ENCODE measurements around the gene INPP4B.

Gene INPP4B

DNA sequence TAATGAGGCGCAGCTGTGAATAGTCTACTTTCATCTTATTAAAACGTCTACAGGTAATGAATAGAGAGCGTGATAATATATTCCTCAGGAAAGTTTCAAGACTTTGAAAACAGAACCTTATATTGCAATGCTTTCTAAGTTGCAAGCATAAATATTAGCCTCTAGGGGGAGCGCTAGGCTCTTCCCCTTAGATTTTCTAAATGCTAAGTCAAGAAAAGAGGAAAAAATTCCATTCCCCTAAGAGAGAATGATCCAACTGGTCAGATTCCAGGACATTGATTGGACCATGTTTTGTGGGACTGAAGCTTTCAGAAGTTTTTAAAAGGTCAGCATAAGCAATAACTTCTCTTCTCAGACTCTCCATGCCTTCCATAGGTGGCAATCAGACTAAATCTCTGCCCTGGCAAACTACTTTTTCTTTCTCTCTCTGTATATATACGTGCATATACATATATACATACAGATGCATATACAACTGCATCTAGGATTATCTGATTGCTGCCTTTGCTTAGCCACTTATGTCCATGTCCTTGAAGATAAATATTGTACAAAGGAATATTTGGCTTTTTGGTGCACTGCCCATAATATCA lies 492.9 kb downstream of the INPP4B start:
- peak overlapping the region; percentile 46 for H3K4me3 ChIP-seq
- DNase-seq (ENCODE audit: low spot score): no peak
- peak overlapping the region; percentile 48 to 69 for H3K27ac ChIP-seq
- TF ChIP-seq, protein P1, sequence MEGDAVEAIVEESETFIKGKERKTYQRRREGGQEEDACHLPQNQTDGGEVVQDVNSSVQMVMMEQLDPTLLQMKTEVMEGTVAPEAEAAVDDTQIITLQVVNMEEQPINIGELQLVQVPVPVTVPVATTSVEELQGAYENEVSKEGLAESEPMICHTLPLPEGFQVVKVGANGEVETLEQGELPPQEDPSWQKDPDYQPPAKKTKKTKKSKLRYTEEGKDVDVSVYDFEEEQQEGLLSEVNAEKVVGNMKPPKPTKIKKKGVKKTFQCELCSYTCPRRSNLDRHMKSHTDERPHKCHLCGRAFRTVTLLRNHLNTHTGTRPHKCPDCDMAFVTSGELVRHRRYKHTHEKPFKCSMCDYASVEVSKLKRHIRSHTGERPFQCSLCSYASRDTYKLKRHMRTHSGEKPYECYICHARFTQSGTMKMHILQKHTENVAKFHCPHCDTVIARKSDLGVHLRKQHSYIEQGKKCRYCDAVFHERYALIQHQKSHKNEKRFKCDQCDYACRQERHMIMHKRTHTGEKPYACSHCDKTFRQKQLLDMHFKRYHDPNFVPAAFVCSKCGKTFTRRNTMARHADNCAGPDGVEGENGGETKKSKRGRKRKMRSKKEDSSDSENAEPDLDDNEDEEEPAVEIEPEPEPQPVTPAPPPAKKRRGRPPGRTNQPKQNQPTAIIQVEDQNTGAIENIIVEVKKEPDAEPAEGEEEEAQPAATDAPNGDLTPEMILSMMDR (IDR thresholded peaks at IDR 0.05): peak; percentile 62

DNA sequence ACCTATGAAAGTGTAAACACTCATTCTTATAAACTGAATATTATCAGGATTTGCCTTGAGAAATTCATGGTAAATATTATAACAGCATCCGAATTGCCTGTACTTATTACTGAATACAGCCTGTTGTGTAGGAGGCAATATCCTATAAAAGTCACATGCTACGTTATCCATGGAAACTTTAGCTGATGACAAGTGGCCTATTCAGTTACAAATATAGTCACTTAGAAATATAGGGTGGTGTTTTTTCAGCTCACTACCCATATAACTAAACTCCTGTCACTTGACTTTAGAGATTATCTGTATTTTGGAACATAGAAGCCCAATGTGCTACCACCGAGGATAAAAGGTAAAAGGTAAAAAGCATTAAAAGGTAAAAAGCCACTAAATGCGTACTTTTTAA lies 493.4 kb downstream of the INPP4B start:
- TF ChIP-seq, protein P1 (IDR thresholded peaks at IDR 0.05): no peak
- H3K4me3 ChIP-seq: peak overlapping the region; percentile 46
- H3K27ac ChIP-seq: peak overlapping the region; percentile 48 to 69
- DNase-seq (ENCODE audit: low spot score): no peak

DNA sequence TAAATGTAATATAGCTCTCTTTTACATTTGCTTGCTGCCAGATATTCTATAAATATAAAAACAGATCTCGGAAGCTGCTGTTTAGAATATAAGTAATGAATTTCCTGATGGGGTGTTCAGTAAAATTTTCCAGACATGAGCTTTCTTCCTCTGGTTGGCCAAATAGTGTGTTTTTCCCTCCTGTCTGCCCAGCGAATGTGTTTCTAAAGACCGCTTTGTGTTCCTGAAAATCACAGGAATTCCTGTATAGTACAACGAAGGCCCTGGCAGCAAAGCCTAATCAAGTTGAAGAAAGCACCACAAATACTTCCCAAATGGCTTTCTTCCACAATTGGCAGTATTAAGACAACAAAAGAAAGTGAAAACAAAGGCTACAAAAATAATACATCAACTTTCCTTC lies 494.1 kb downstream of the INPP4B start:
- Histone ChIP-seq H3K4me3 (peak overlapping the region; percentile 23), H3K27ac (peak overlapping the region; percentile 29 to 48)
- DNase-seq (ENCODE audit: low spot score): no peak
- TF ChIP-seq, protein P1 (IDR thresholded peaks at IDR 0.05): no peak

DNA sequence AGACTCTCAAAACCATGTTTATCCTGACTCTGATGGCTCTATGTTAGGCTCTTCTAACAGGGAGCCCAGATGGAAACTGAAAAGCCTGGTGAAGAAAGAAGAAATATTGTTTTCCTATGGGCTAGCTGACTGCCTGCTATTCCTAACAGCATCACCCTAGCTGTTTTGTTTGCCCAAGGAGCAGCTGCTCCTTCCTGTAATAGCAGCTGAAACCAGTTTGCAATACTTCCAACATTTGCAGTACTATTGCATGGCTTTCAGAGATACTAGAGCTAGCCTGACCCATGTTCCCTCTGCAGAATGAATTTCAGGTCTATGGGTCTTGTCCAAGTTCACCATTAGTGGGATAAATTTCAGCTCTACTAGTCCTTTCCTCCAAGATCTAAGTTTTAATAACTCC lies 495.2 kb downstream of the INPP4B start:
- DNase-seq (ENCODE audit: low spot score): no peak
- TF ChIP-seq, protein P1 (IDR thresholded peaks at IDR 0.05): no peak
- peak overlapping the region; percentile 29 to 48 for H3K27ac ChIP-seq
- no peak overlapping the region for H3K4me3 ChIP-seq

DNA sequence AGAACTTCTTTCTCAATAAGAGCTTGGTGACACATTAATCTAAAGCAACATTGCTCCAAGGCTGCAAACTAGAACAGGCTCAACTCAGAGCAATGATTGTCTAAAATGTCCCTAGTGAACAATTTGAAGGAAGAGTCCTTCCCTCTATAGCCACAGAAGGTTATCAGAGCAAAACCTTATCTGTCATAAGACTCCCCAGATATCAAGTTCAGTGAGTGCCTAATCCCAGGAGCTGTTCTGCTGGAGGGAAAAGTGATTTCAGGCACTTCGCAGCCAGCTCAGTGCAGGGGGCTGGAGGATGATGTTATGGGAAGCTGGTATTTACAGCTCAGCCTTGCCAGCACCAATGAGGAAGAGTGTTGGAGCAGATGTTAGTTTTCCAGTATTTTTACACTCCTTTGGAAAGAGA lies 497.5 kb downstream of the INPP4B start:
- no peak overlapping the region for H3K4me3 ChIP-seq
- DNase-seq (ENCODE audit: low spot score): no peak
- TF ChIP-seq, protein P1 (IDR thresholded peaks at IDR 0.05): no peak
- peak overlapping the region; percentile 27 to 44 for H3K27ac ChIP-seq

DNA sequence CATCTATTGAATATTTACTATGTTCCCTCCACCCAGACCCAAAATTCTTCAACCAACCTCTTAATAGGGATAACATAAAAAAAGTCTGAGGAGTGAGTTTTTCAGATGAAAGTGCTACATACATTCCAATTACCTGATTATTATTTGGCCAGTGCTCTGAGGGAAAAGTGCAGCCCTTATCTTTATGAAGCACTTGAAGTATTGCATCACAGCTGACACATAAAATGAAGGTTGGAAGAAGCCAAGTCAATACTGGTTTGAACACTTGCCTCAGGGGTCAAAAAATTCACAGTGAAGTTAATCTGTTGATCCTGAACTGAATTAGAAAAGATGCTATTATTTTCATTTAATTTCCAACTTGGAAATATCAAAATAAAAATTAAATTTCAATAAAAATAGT lies 498.9 kb downstream of the INPP4B start:
- TF ChIP-seq, protein P1 (IDR thresholded peaks at IDR 0.05): no peak
- H3K27ac ChIP-seq: no peak overlapping the region
- no peak overlapping the region for H3K4me3 ChIP-seq
- no peak for DNase-seq (ENCODE audit: low spot score)

DNA sequence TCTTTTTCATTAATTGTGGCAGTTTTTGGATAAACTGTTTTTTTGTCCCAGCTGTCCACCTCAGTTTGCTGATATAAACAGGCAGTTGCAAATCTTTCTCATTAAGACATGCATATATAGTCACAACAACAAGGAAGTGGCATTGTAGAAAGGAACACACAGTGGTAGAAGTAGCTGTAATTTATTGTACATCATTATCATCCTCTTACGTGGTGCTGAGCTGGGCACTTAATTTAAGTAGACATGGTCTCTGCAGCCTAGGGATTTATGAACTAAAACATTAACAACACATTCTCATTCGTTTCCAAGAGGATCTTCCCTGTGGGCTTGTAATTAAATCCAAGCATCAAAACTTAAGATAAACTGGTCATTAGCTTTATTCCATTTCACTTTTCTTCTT lies 500.2 kb downstream of the INPP4B start:
- no peak overlapping the region for H3K27ac ChIP-seq
- DNase-seq (ENCODE audit: low spot score): no peak
- no peak overlapping the region for H3K4me3 ChIP-seq
- TF ChIP-seq, protein P1 (IDR thresholded peaks at IDR 0.05): no peak

All from coronary artery (tissue), 2 donors.